Measurements from ENCODE around the gene FRS2. TPM values are rescaled to one million over a fixed set of nuclear protein-coding genes. Genes with fewer than 3 reads are reported as not detected.

The FRS2 gene
- total RNA-seq, 1 donor from 2014 or later = 29.7 TPM

DNA sequence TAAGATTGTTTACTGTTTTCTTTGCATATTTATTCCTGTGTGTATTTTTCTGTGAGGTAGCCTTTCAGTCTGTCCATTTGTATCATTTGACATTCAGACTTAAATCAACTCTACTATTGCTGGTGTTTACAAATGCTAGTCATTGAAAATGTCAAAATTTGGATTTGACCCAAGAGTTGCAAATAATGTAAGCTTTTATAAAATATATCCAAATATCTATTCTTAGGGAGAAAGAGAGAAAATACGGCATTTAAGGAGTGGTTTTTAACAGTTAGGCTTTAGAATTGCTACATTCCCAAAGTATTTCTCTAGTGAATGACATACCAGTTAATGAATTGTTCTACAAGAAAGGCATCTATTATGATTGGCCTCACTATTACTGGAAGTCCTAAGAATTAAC is 37.9 kb downstream of the FRS2 start:
- no peak for DNase-seq
- Histone ChIP-seq H3K4me3 (no peak overlapping the region), H3K36me3 (no peaks in the 10 kb centered on the region), H3K27ac (no peak overlapping the region), H3K27me3 (ENCODE audit: low read depth) (no peaks in the 10 kb centered on the region), H3K4me1 (peaks cover 58% of the 10 kb centered on the region), H3K9me3 (no peaks in the 10 kb centered on the region)
- intact Hi-C loops (cut with DNase I) = no loop called here
- no peak for ATAC-seq
- TF ChIP-seq, protein P1, sequence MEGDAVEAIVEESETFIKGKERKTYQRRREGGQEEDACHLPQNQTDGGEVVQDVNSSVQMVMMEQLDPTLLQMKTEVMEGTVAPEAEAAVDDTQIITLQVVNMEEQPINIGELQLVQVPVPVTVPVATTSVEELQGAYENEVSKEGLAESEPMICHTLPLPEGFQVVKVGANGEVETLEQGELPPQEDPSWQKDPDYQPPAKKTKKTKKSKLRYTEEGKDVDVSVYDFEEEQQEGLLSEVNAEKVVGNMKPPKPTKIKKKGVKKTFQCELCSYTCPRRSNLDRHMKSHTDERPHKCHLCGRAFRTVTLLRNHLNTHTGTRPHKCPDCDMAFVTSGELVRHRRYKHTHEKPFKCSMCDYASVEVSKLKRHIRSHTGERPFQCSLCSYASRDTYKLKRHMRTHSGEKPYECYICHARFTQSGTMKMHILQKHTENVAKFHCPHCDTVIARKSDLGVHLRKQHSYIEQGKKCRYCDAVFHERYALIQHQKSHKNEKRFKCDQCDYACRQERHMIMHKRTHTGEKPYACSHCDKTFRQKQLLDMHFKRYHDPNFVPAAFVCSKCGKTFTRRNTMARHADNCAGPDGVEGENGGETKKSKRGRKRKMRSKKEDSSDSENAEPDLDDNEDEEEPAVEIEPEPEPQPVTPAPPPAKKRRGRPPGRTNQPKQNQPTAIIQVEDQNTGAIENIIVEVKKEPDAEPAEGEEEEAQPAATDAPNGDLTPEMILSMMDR (IDR thresholded peaks at IDR 0.05) = no peak

DNA sequence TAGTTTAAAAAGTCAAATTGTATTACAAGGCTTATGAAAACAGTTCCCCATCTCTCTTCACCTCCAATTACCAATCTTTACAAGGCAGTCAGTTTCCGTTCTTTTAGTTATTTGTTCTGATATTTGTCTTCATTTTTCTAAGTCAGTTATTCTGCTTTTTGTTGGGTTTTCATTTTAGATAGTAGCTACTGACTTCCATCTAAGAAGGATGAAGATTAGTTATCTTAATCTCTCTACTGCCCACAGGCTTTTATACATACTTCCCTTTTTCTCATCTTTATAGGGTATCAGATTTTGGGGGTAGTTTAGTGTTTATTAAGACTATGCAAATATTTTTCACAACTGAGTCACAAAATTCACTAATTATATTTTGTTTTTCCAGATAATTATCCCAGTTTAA is 38.4 kb downstream of the FRS2 start:
- H3K4me3 ChIP-seq = no peak overlapping the region
- TF ChIP-seq, protein P1 (IDR thresholded peaks at IDR 0.05) = no peak
- no peak overlapping the region for H3K27ac ChIP-seq
- intact Hi-C loops (cut with DNase I) = no loop called here
- H3K9me3 ChIP-seq = no peaks in the 10 kb centered on the region
- no peaks in the 10 kb centered on the region for H3K36me3 ChIP-seq
- DNase-seq (no peak), ATAC-seq (no peak)
- H3K4me1 ChIP-seq = peaks cover 58% of the 10 kb centered on the region
- no peaks in the 10 kb centered on the region for H3K27me3 ChIP-seq (ENCODE audit: low read depth)

DNA sequence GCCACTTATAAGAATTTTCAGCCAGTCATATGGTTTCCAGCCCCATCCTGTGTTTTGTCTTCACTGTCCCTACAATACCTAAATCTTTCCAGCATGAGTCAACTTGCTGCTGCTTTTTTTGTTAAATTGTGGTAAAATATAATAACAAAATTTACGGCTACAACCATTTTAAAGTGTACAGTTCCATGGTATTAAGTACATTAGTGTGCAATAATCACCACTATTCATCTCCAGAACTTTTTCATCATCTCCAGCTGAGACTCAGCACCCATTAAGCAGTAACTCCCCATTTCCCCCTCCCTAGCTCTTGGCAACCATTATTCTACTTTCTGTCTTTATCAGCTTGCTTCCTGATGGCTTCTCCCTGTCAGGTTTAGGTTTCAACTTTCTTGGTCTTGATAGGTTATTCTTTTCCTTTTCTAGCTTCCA is 39.1 kb downstream of the FRS2 start:
- TF ChIP-seq, protein P1 (IDR thresholded peaks at IDR 0.05) = no peak
- ATAC-seq (no peak), DNase-seq (no peak)
- intact Hi-C loops (cut with DNase I) = no loop called here
- Histone ChIP-seq H3K9me3 (no peaks in the 10 kb centered on the region), H3K4me1 (peaks cover 58% of the 10 kb centered on the region), H3K27ac (no peak overlapping the region), H3K36me3 (no peaks in the 10 kb centered on the region), H3K4me3 (no peak overlapping the region), H3K27me3 (ENCODE audit: low read depth) (no peaks in the 10 kb centered on the region)

DNA sequence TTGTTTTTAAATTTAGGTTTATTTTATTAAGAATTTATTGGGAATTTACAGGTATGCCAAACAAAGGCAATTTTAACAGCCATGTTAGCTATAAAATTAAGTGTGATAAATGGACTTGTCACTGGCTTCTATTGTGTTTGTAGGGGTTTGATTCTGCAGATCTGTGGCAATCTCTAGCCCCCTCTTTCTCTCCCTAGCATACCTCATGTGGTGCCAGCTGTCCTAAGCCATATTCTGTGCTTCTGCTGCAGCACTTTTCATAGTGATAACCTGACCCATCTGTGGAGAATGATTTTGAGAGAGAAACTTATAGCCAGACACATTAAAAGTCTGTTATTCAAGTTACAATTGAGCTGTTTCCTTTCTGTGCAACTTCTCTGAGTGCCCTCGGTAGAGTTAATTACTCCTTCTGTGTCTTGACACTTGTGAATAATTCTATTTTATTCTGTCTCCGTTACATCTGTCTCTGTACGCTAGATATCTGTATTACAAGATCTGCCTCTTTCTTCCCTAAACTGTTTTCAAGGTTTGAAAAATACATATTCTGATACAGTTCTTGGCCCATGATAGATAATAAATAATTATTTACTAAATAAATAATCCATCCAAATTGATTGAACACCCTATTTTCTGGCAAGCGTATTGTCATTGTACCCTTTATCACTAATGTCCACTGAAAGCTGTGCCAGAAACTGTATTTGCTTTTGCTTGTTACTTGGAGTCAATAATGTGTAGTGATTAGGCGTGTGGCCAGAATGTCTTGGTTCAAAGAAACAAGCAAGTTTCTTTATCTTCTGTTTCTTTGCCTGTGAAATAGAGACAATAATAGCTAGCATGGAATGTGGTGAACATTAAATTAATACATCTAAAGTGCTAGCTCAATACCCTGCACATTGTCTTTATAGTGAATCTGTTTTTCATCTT is 40.0 kb downstream of the FRS2 start:
- DNase-seq (no peak), ATAC-seq (no peak)
- Histone ChIP-seq H3K27ac (no peak overlapping the region), H3K27me3 (ENCODE audit: low read depth) (no peaks in the 10 kb centered on the region), H3K4me3 (no peak overlapping the region), H3K36me3 (no peaks in the 10 kb centered on the region), H3K4me1 (peaks cover 57% of the 10 kb centered on the region), H3K9me3 (no peaks in the 10 kb centered on the region)
- TF ChIP-seq, protein P1 (IDR thresholded peaks at IDR 0.05) = no peak
- intact Hi-C loops (cut with DNase I) = no loop called here

DNA sequence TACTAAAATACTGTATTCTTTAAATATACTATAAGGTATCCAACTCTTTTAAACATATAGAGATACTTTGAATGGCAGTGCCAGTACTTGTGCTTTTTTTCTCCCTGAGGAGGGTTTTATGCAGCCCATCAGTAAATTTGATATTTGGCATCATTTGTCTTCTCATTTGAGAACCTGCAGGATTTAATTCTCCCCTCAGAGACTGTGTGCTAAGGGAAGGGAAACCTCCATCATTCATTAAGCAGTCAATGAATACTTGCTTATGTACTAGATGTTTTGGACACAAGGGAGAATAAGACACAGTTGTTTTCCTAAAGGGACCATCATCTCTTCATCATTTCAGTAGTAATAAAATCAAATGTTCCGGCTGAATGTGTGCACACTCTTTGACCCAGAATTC is 40.8 kb downstream of the FRS2 start:
- Histone ChIP-seq H3K4me1 (peaks cover 52% of the 10 kb centered on the region), H3K4me3 (no peak overlapping the region), H3K27me3 (ENCODE audit: low read depth) (no peaks in the 10 kb centered on the region), H3K27ac (no peak overlapping the region), H3K9me3 (no peaks in the 10 kb centered on the region), H3K36me3 (no peaks in the 10 kb centered on the region)
- no peak for ATAC-seq
- TF ChIP-seq, protein P1 (IDR thresholded peaks at IDR 0.05) = no peak
- intact Hi-C loops (cut with DNase I) = no loop called here
- no peak for DNase-seq

Data from lower lobe of right lung (tissue), 2 donors.